H9 (cell line): ENCODE measurements around the gene DES. TPM values are rescaled to one million over a fixed set of nuclear protein-coding genes. Genes with fewer than 3 reads are reported as not detected.

Experiments used
- DNase-seq: peaks from one replicate; pipeline ENCODE4 v3.0.0-alpha.2; 2017
- H2AFZ ChIP-seq: one replicate; pipeline ENCODE4 v1.6.1; 2013; ENCODE audit warnings: mild to moderate bottlenecking, low read length, control low read depth, moderate library complexity
- H2AK5ac ChIP-seq: 2 replicates; pipeline ENCODE4 v1.6.1; 2013; ENCODE audit warnings: low read length, control low read depth, mixed read lengths; ENCODE audit not compliant: insufficient read length
- H2BK120ac ChIP-seq: one replicate; pipeline ENCODE4 v1.6.1; 2013; ENCODE audit warnings: low read depth, mild to moderate bottlenecking, low read length, control low read depth, inconsistent platforms; ENCODE audit not compliant: poor library complexity, severe bottlenecking
- H2BK12ac ChIP-seq: 2 replicates; pipeline ENCODE4 v1.6.1; 2013; ENCODE audit warnings: low read length, control low read depth, mixed read lengths, low read depth; ENCODE audit not compliant: insufficient read length
- H2BK15ac ChIP-seq: 2 replicates; pipeline ENCODE4 v1.6.1; 2013; ENCODE audit warnings: low read depth, low read length, control low read depth
- H2BK20ac ChIP-seq: one replicate; pipeline ENCODE4 v1.6.1; 2013; ENCODE audit warnings: low read depth, mild to moderate bottlenecking, low read length, control low read depth, inconsistent platforms; ENCODE audit not compliant: poor library complexity, severe bottlenecking
- H2BK5ac ChIP-seq: 2 replicates; pipeline ENCODE4 v1.6.1; 2013; ENCODE audit warnings: low read length, control low read depth, mixed read lengths; ENCODE audit not compliant: insufficient read length
- H3K14ac ChIP-seq: 2 replicates; pipeline ENCODE4 v1.6.1; 2013; ENCODE audit warnings: low read length, control low read depth; ENCODE audit not compliant: insufficient read depth
- H3K18ac ChIP-seq: 2 replicates; pipeline ENCODE4 v1.6.1; 2013; ENCODE audit warnings: low read depth, mild to moderate bottlenecking, mixed read lengths, low read length, control low read depth; ENCODE audit not compliant: insufficient read length
- H3K23ac ChIP-seq: 2 replicates; pipeline ENCODE4 v1.6.1; 2013; ENCODE audit warnings: low read length, control low read depth, mixed read lengths, low read depth; ENCODE audit not compliant: insufficient read length
- H3K23me2 ChIP-seq: 2 replicates; pipeline ENCODE4 v1.6.1; 2013; ENCODE audit warnings: low read depth, mild to moderate bottlenecking, mixed read lengths, low read length, control low read depth; ENCODE audit not compliant: insufficient read length, poor library complexity, severe bottlenecking
- H3K27ac ChIP-seq: 2 replicates; pipeline ENCODE4 v1.5.1; 2013; ENCODE audit warnings: low read length, control low read depth, mixed read lengths, low read depth; ENCODE audit not compliant: insufficient read length
- H3K27me3 ChIP-seq: 2 replicates; pipeline ENCODE4 v1.6.1; 2013; ENCODE audit warnings: low read length, control low read depth, inconsistent platforms; ENCODE audit not compliant: insufficient read depth
- H3K4ac ChIP-seq: 2 replicates; pipeline ENCODE4 v1.6.1; 2013; ENCODE audit warnings: low read depth, mild to moderate bottlenecking, control low read depth, inconsistent platforms, low read length, moderate library complexity
- H3K4me1 ChIP-seq: 2 replicates; pipeline ENCODE4 v1.6.1; 2013; ENCODE audit warnings: low read length, control low read depth, inconsistent platforms; ENCODE audit not compliant: insufficient read depth
- H3K4me2 ChIP-seq: 2 replicates; pipeline ENCODE4 v1.6.1; 2013; ENCODE audit warnings: low read length, control low read depth, mixed read lengths; ENCODE audit not compliant: insufficient read length, insufficient read depth
- H3K56ac ChIP-seq: 2 replicates; pipeline ENCODE4 v1.6.1; 2013; ENCODE audit warnings: low read depth, mild to moderate bottlenecking, mixed read lengths, low read length, control low read depth; ENCODE audit not compliant: insufficient read length
- H3K79me1 ChIP-seq: 2 replicates; pipeline ENCODE4 v1.6.1; 2013; ENCODE audit warnings: low read depth, mild to moderate bottlenecking, moderate library complexity, low read length, control low read depth, inconsistent platforms; ENCODE audit not compliant: insufficient read depth, poor library complexity, severe bottlenecking
- H3K79me2 ChIP-seq: 2 replicates; pipeline ENCODE4 v1.6.1; 2013; ENCODE audit warnings: low read length, control low read depth, inconsistent platforms; ENCODE audit not compliant: insufficient read depth
- H3K9ac ChIP-seq: 2 replicates; pipeline ENCODE4 v1.6.1; 2013; ENCODE audit warnings: low read length, control low read depth, mixed read lengths; ENCODE audit not compliant: insufficient read length; ENCODE audit errors: extremely low read depth
- H3K9me3 ChIP-seq: one replicate; pipeline ENCODE4 v1.6.1; 2013; ENCODE audit warnings: low read depth, low read length, inconsistent platforms; ENCODE audit not compliant: control insufficient read depth
- H3T11ph ChIP-seq: one replicate; pipeline ENCODE4 v1.6.1; 2013; ENCODE audit warnings: mild to moderate bottlenecking, low read length, control low read depth, inconsistent platforms
- H4K20me1 ChIP-seq: one replicate; pipeline ENCODE4 v1.6.1; 2013; ENCODE audit not compliant: control insufficient read depth, insufficient read length, insufficient read depth
- H4K5ac ChIP-seq: 2 replicates; pipeline ENCODE4 v1.6.1; 2013; ENCODE audit warnings: low read depth, mild to moderate bottlenecking, mixed read lengths, low read length, control low read depth; ENCODE audit not compliant: insufficient read length
- H4K8ac ChIP-seq: replicated peaks from 2 replicates; pipeline ENCODE4 v1.6.1; 2013; ENCODE audit warnings: low read length, control low read depth, mixed read lengths, low read depth; ENCODE audit not compliant: insufficient read length
- H4K91ac ChIP-seq: 2 replicates; pipeline ENCODE4 v1.6.1; 2013; ENCODE audit warnings: low read depth, mild to moderate bottlenecking, moderate library complexity, mixed read lengths, low read length, control low read depth; ENCODE audit not compliant: insufficient read length
- H3K27ac Mint-ChIP-seq, 3 experiments: 2 replicates in 2 of 3; 3 replicates in 1 of 3; pipeline ENCODE4 v1.8.0; 2020 to 2021; ENCODE audit warnings: mixed read lengths in 3 of 3, mild to moderate bottlenecking in 1 of 3, moderate library complexity in 1 of 3
- H3K27me3 Mint-ChIP-seq: 2 replicates; pipeline ENCODE4 v1.8.0; 2021; ENCODE audit warnings: low read depth, mild to moderate bottlenecking, moderate library complexity, mixed read lengths
- H3K36me3 Mint-ChIP-seq, 3 experiments: 2 replicates in 2 of 3; 3 replicates in 1 of 3; pipeline ENCODE4 v1.8.0; 2020 to 2021; ENCODE audit warnings: low read depth in 3 of 3, mixed read lengths in 3 of 3; ENCODE audit not compliant: insufficient read depth in 1 of 3
- H3K4me1 Mint-ChIP-seq, 2 experiments: 2 replicates each; pipeline ENCODE4 v1.8.0; 2020; ENCODE audit warnings: mixed read lengths in 2 of 2
- H3K4me3 Mint-ChIP-seq, 2 experiments: 2 replicates in 1 of 2; 3 replicates in 1 of 2; pipeline ENCODE4 v1.8.0; 2020 to 2021; ENCODE audit warnings: mild to moderate bottlenecking in 2 of 2, mixed read lengths in 2 of 2, moderate library complexity in 1 of 2
- H3K9me3 Mint-ChIP-seq, 2 experiments: 2 replicates in 1 of 2; 3 replicates in 1 of 2; pipeline ENCODE4 v1.8.0; 2020; ENCODE audit warnings: mild to moderate bottlenecking in 2 of 2, mixed read lengths in 2 of 2, moderate library complexity in 1 of 2
- WGBS: extraction: QIAGEN DNeasy Blood & Tissue Kit; methylation state at CpG from one replicate; pipeline ENCODE4 v1.1.7; 2013; ENCODE audit warnings: missing lambda C conversion rate, low lambda C conversion rate, mixed read lengths; ENCODE audit not compliant: insufficient read length; ENCODE audit errors: extremely low coverage; 5-methylcytosine and 5-hydroxymethylcytosine counted together
- total RNA-seq: library from RNA; stranded (reverse); gene quantifications from 2 replicates; pipeline ENCODE4 v1.2.1, GENCODE V29; 2021
- TF ChIP-seq, protein P1 (sequence below): fragments of 200-600 bp; sonication (generic); conservative IDR thresholded peaks from 3 replicates; pipeline ENCODE4 v1.8.0; 2021; ENCODE audit warnings: antibody characterized with exemption, mild to moderate bottlenecking

Gene DES
- total RNA-seq, 1 experiment from 2014 or later: 4.6 TPM

DNA sequence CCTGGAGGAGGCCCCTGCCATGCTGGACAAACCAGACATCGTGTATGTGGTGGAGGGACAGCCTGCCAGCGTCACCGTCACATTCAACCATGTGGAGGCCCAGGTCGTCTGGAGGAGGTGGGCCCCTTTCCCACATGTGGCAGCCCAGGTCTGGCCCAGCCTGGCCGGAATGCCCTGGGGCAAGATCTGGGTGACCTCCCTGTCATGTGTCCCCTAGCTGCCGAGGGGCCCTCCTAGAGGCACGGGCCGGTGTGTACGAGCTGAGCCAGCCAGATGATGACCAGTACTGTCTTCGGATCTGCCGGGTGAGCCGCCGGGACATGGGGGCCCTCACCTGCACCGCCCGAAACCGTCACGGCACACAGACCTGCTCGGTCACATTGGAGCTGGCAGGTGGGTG, 55.3 kb downstream of the DES start:
- Histone ChIP-seq H3K79me2 (no peaks in the 10 kb centered on the region), H3K56ac (no peak overlapping the region), H3K79me1 (no peaks in the 10 kb centered on the region), H3K14ac (no peak overlapping the region), H3K9ac (no peak overlapping the region), H2AK5ac (no peak overlapping the region), H3K23me2 (peaks cover 2% of the 10 kb centered on the region), H3K4me1 (no peaks in the 10 kb centered on the region), H2BK15ac (no peak overlapping the region), H2BK12ac (no peak overlapping the region), H3K27ac (no peak overlapping the region), H3K4me2 (no peak overlapping the region), H3K27me3 (no peaks in the 10 kb centered on the region), H2BK5ac (no peak overlapping the region), H4K20me1 (no peaks in the 10 kb centered on the region), H3T11ph (no peak overlapping the region), H3K4ac (no peak overlapping the region), H2BK120ac (no peak overlapping the region), H4K91ac (no peak overlapping the region), H2BK20ac (no peak overlapping the region), H4K8ac (no peak overlapping the region), H3K9me3 (no peaks in the 10 kb centered on the region), H3K18ac (no peak overlapping the region), H3K23ac (no peak overlapping the region), H4K5ac (no peak overlapping the region), H2AFZ (no peak overlapping the region)
- Mint-ChIP-seq H3K27me3 (peaks cover 7% of the 10 kb centered on the region; the same call in 1 of the 2 replicates), H3K4me1 (peaks cover 18 to 23% of the 10 kb centered on the region in 2 experiments), H3K4me3 (no peak overlapping the region), H3K9me3 (no peaks in the 10 kb centered on the region; a peak in 2 of 5 replicates), H3K27ac (no peak overlapping the region), H3K36me3 (peaks cover 0 to 4% (median 0%) of the 10 kb centered on the region in 3 experiments; a peak in 2 of 7 replicates)
- TF ChIP-seq, protein P1, sequence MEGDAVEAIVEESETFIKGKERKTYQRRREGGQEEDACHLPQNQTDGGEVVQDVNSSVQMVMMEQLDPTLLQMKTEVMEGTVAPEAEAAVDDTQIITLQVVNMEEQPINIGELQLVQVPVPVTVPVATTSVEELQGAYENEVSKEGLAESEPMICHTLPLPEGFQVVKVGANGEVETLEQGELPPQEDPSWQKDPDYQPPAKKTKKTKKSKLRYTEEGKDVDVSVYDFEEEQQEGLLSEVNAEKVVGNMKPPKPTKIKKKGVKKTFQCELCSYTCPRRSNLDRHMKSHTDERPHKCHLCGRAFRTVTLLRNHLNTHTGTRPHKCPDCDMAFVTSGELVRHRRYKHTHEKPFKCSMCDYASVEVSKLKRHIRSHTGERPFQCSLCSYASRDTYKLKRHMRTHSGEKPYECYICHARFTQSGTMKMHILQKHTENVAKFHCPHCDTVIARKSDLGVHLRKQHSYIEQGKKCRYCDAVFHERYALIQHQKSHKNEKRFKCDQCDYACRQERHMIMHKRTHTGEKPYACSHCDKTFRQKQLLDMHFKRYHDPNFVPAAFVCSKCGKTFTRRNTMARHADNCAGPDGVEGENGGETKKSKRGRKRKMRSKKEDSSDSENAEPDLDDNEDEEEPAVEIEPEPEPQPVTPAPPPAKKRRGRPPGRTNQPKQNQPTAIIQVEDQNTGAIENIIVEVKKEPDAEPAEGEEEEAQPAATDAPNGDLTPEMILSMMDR: no peak
- no CpG with 5 or more reads among the region's 18 CpGs for WGBS
- no peak for DNase-seq
